Measurements from ENCODE around the gene SSBP4.

Gene SSBP4

GRCh38 chr19:18428173-18428786 is 9.1 kb downstream of the SSBP4 start:
- WGBS, 2 experiments = 38 to 41% methylated on average over 17 of the region's 17 CpGs
- Histone ChIP-seq H3K4me1 (ENCODE audit: control insufficient read depth, insufficient read depth, low read length) (peaks cover 63% of the 10 kb centered on the region), H3K9me3 (ENCODE audit: control insufficient read depth, low read length) (no peaks in the 10 kb centered on the region), H3K27ac (ENCODE audit: insufficient read depth, low read depth, low read length, poor library complexity, severe bottlenecking) (peak overlapping the region; percentile 90), H3K36me3 (ENCODE audit: control insufficient read depth, insufficient read depth, low read length) (no peaks in the 10 kb centered on the region), H3K4me3 (ENCODE audit: insufficient read depth, low read depth, low read length) (no peak overlapping the region), H3K27me3 (ENCODE audit: control insufficient read depth, insufficient read depth, low read length, poor library complexity, severe bottlenecking) (no peaks in the 10 kb centered on the region)

- peak overlapping the region; percentile 90 for H3K27ac ChIP-seq (ENCODE audit: insufficient read depth, low read depth, low read length, poor library complexity, severe bottlenecking)
- H3K4me3 ChIP-seq (ENCODE audit: insufficient read depth, low read depth, low read length) = peak overlapping the region; percentile 36
- H3K4me1 ChIP-seq (ENCODE audit: control insufficient read depth, insufficient read depth, low read length) = peaks cover 61% of the 10 kb centered on the region
- WGBS, 2 experiments = 1% methylated on average over 77 of the region's 77 CpGs
- no peaks in the 10 kb centered on the region for H3K27me3 ChIP-seq (ENCODE audit: control insufficient read depth, insufficient read depth, low read length, poor library complexity, severe bottlenecking)
- H3K9me3 ChIP-seq (ENCODE audit: control insufficient read depth, low read length) = no peaks in the 10 kb centered on the region
- no peaks in the 10 kb centered on the region for H3K36me3 ChIP-seq (ENCODE audit: control insufficient read depth, insufficient read depth, low read length)
Measured at GRCh38 chr19:18428787-18429674, 9.8 kb downstream of the SSBP4 start.

- no peaks in the 10 kb centered on the region for H3K27me3 ChIP-seq (ENCODE audit: control insufficient read depth, insufficient read depth, low read length, poor library complexity, severe bottlenecking)
- H3K4me1 ChIP-seq (ENCODE audit: control insufficient read depth, insufficient read depth, low read length) = peaks cover 61% of the 10 kb centered on the region
- H3K4me3 ChIP-seq (ENCODE audit: insufficient read depth, low read depth, low read length) = peak overlapping the region; percentile 36
- no peaks in the 10 kb centered on the region for H3K9me3 ChIP-seq (ENCODE audit: control insufficient read depth, low read length)
- 27 to 28% methylated on average over 13 of the region's 13 CpGs for WGBS, 2 experiments
- H3K27ac ChIP-seq (ENCODE audit: insufficient read depth, low read depth, low read length, poor library complexity, severe bottlenecking) = peak overlapping the region; percentile 90
- peaks cover under 1% of the 10 kb centered on the region for H3K36me3 ChIP-seq (ENCODE audit: control insufficient read depth, insufficient read depth, low read length)
Measured at GRCh38 chr19:18429717-18430416, 10.7 kb downstream of the SSBP4 start.

GRCh38 chr19:18430417-18431144 is 11.4 kb downstream of the SSBP4 start:
- no peaks in the 10 kb centered on the region for H3K9me3 ChIP-seq (ENCODE audit: control insufficient read depth, low read length)
- 88 to 90% methylated on average over 21 of the region's 21 CpGs for WGBS, 2 experiments
- H3K4me3 ChIP-seq (ENCODE audit: insufficient read depth, low read depth, low read length) = no peak overlapping the region
- peaks cover 7% of the 10 kb centered on the region for H3K36me3 ChIP-seq (ENCODE audit: control insufficient read depth, insufficient read depth, low read length)
- no peaks in the 10 kb centered on the region for H3K27me3 ChIP-seq (ENCODE audit: control insufficient read depth, insufficient read depth, low read length, poor library complexity, severe bottlenecking)
- peaks cover 56% of the 10 kb centered on the region for H3K4me1 ChIP-seq (ENCODE audit: control insufficient read depth, insufficient read depth, low read length)
- H3K27ac ChIP-seq (ENCODE audit: insufficient read depth, low read depth, low read length, poor library complexity, severe bottlenecking) = no peak overlapping the region

GRCh38 chr19:18431351-18432197 is 12.4 kb downstream of the SSBP4 start:
- no peaks in the 10 kb centered on the region for H3K27me3 ChIP-seq (ENCODE audit: control insufficient read depth, insufficient read depth, low read length, poor library complexity, severe bottlenecking)
- peaks cover 62% of the 10 kb centered on the region for H3K4me1 ChIP-seq (ENCODE audit: control insufficient read depth, insufficient read depth, low read length)
- no peaks in the 10 kb centered on the region for H3K9me3 ChIP-seq (ENCODE audit: control insufficient read depth, low read length)
- H3K27ac ChIP-seq (ENCODE audit: insufficient read depth, low read depth, low read length, poor library complexity, severe bottlenecking) = no peak overlapping the region
- peaks cover 16% of the 10 kb centered on the region for H3K36me3 ChIP-seq (ENCODE audit: control insufficient read depth, insufficient read depth, low read length)
- no peak overlapping the region for H3K4me3 ChIP-seq (ENCODE audit: insufficient read depth, low read depth, low read length)
- WGBS, 2 experiments = 76 to 79% methylated on average over 30 to 32 of the region's 34 CpGs

- WGBS, 2 experiments = 84 to 91% methylated on average over 12 to 13 of the region's 13 CpGs
- no peaks in the 10 kb centered on the region for H3K27me3 ChIP-seq (ENCODE audit: control insufficient read depth, insufficient read depth, low read length, poor library complexity, severe bottlenecking)
- peak overlapping the region; percentile 26 for H3K4me3 ChIP-seq (ENCODE audit: insufficient read depth, low read depth, low read length)
- peaks cover 64% of the 10 kb centered on the region for H3K4me1 ChIP-seq (ENCODE audit: control insufficient read depth, insufficient read depth, low read length)
- peaks cover 16% of the 10 kb centered on the region for H3K36me3 ChIP-seq (ENCODE audit: control insufficient read depth, insufficient read depth, low read length)
- H3K27ac ChIP-seq (ENCODE audit: insufficient read depth, low read depth, low read length, poor library complexity, severe bottlenecking) = no peak overlapping the region
- no peaks in the 10 kb centered on the region for H3K9me3 ChIP-seq (ENCODE audit: control insufficient read depth, low read length)
Measured at GRCh38 chr19:18432275-18433014, 13.2 kb downstream of the SSBP4 start.

GRCh38 chr19:18433015-18433691 is 14.0 kb downstream of the SSBP4 start:
- Histone ChIP-seq H3K27me3 (ENCODE audit: control insufficient read depth, insufficient read depth, low read length, poor library complexity, severe bottlenecking) (no peaks in the 10 kb centered on the region), H3K4me1 (ENCODE audit: control insufficient read depth, insufficient read depth, low read length) (peaks cover 61% of the 10 kb centered on the region), H3K27ac (ENCODE audit: insufficient read depth, low read depth, low read length, poor library complexity, severe bottlenecking) (no peak overlapping the region), H3K4me3 (ENCODE audit: insufficient read depth, low read depth, low read length) (peak overlapping the region; percentile 26), H3K9me3 (ENCODE audit: control insufficient read depth, low read length) (no peaks in the 10 kb centered on the region), H3K36me3 (ENCODE audit: control insufficient read depth, insufficient read depth, low read length) (peaks cover 16% of the 10 kb centered on the region)
- 17 to 18% methylated on average over 56 to 59 of the region's 59 CpGs for WGBS, 2 experiments

DNA sequence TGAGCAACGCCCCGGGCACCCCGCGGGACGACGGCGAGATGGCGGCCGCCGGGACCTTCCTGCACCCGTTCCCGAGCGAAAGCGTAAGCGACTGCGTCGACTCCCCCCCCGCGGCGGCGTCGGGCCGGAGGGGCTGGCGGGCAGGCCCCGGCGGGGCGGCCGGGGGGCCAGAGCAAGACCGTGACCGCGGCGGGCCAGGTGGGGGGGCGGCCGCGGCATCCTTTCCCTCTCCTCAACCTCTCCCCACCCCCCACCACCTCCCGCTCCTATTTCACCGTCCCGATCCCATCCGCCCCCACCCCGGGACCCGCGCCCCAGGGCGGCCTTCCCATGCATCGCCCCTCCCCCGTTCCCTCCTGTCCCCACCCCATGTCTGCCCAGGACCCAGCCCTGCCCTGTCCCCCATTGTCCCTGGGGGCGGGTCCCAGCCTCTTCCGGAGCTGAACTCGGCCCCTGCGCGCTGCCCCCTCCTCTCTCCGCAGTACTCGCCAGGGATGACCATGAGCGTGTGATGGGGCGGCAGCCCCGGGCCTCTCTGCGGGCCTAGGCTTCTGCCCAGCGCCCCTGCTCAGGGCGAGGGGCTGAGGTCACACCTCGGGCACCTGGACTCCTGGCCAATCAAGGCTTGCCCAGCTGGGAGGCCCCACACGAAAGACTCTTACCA is 14.7 kb downstream of the SSBP4 start:
- 2% methylated on average over 59 to 60 of the region's 60 CpGs for WGBS, 2 experiments
- Histone ChIP-seq H3K4me1 (ENCODE audit: control insufficient read depth, insufficient read depth, low read length) (peaks cover 58% of the 10 kb centered on the region), H3K27ac (ENCODE audit: insufficient read depth, low read depth, low read length, poor library complexity, severe bottlenecking) (no peak overlapping the region), H3K4me3 (ENCODE audit: insufficient read depth, low read depth, low read length) (peak overlapping the region; percentile 26), H3K27me3 (ENCODE audit: control insufficient read depth, insufficient read depth, low read length, poor library complexity, severe bottlenecking) (no peaks in the 10 kb centered on the region), H3K36me3 (ENCODE audit: control insufficient read depth, insufficient read depth, low read length) (peaks cover 16% of the 10 kb centered on the region), H3K9me3 (ENCODE audit: control insufficient read depth, low read length) (no peaks in the 10 kb centered on the region)

All from ectodermal cell (in vitro differentiated cells).